T-helper 17 cell (primary cell): Measurements from ENCODE around the gene FTH1. TPM values are rescaled to one million over a fixed set of nuclear protein-coding genes. Genes with fewer than 3 reads are reported as not detected.

ENCODE experiments used
- ATAC-seq: fragments of 150-1000 bp; cut with Tn5 transposase; 2 replicates; pipeline ENCODE4 v1.10.0; 2021; ENCODE audit warnings: mild to moderate bottlenecking, moderate library complexity
- DNase-seq, 3 donors: peaks; one replicate each; pipeline versions ENCODE4 v3.0.0 to v3.0.0-alpha.2; 2020 to 2021
- H3K9me3 ChIP-seq: one replicate; pipeline ENCODE4 v1.7.0; 2013; ENCODE audit warnings: low read length, mild to moderate bottlenecking; ENCODE audit not compliant: control insufficient read depth, poor library complexity, severe bottlenecking
- H3K27ac Mint-ChIP-seq: one replicate; pipeline ENCODE4 v1.8.0; 2022; ENCODE audit warnings: mild to moderate bottlenecking, moderate library complexity, mixed read lengths
- H3K27me3 Mint-ChIP-seq: one replicate; pipeline ENCODE4 v1.8.0; 2022; ENCODE audit warnings: mixed read lengths
- H3K36me3 Mint-ChIP-seq: one replicate; pipeline ENCODE4 v1.8.0; 2022; ENCODE audit warnings: low read depth, mixed read lengths
- H3K4me1 Mint-ChIP-seq: one replicate; pipeline ENCODE4 v1.8.0; 2022; ENCODE audit warnings: mild to moderate bottlenecking, mixed read lengths
- H3K4me3 Mint-ChIP-seq: one replicate; pipeline ENCODE4 v1.8.0; 2022; ENCODE audit warnings: mild to moderate bottlenecking, moderate library complexity, mixed read lengths
- total RNA-seq, 4 donors: library from RNA in 2 of 4; stranded (reverse) in 2 of 4; gene quantifications; one replicate each; pipeline ENCODE4 v1.2.3 and lab custom pipeline; 2022 to 2026

Gene FTH1
- total RNA-seq, 2 donors from 2014 or later: 1,744 to 2,260 TPM

GRCh38 chr11:61974766-61975631, 7.6 kb upstream of the FTH1 start:
- H3K4me3 Mint-ChIP-seq: peak overlapping the region; percentile 12
- peak overlapping the region; percentile 88 for H3K27ac Mint-ChIP-seq
- ATAC-seq: no peak
- DNase-seq: no peak
- no peaks in the 10 kb centered on the region for H3K27me3 Mint-ChIP-seq
- peaks cover 31% of the 10 kb centered on the region for H3K4me1 Mint-ChIP-seq
- no peaks in the 10 kb centered on the region for H3K36me3 Mint-ChIP-seq
- H3K9me3 ChIP-seq: no peaks in the 10 kb centered on the region

DNA sequence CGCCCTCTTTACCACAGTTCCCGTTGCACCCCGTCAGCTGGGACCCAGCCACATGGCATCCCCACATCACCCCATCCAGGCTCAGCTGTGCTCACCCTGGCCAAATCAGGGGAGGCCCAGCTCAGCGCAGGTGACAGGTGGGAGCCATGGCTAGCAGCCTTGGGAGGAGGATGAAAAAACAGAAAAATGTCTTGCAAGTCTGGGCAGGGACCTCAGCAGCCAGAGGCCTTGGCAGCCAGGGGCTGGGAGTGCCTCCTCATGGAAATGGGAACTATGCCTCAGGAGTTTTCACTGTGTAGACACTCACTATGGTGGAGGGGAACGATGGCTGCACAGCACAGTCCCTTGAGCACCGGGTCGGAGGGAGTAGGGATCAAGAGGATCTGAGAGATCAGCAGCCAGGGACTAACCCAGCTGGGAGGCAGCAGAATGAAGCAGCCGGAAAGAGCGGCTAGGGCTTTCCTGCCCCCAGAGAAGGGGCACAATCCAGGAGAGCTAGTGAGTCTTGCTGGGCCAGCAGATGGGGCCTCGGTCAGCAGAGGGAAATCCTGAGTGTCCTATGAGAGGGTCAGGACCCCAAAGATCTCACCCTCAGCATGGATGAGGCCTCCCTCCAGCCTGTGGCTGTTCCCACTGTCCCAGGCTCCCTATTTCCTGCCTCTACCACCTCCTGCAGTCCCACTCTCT, 6.2 kb upstream of the FTH1 start:
- DNase-seq (no peak), ATAC-seq (no peak)
- H3K27me3 Mint-ChIP-seq: no peaks in the 10 kb centered on the region
- H3K36me3 Mint-ChIP-seq: peaks cover 2% of the 10 kb centered on the region
- peaks cover 34% of the 10 kb centered on the region for H3K4me1 Mint-ChIP-seq
- H3K4me3 Mint-ChIP-seq: no peak overlapping the region
- no peaks in the 10 kb centered on the region for H3K9me3 ChIP-seq
- H3K27ac Mint-ChIP-seq: peak overlapping the region; percentile 72

- H3K27ac Mint-ChIP-seq: peak overlapping the region; percentile 72
- H3K27me3 Mint-ChIP-seq: no peaks in the 10 kb centered on the region
- no peak for DNase-seq
- peaks cover 2% of the 10 kb centered on the region for H3K36me3 Mint-ChIP-seq
- ATAC-seq: peak; percentile 47
- peak overlapping the region; percentile 34 for H3K4me3 Mint-ChIP-seq
- no peaks in the 10 kb centered on the region for H3K9me3 ChIP-seq
- peaks cover 39% of the 10 kb centered on the region for H3K4me1 Mint-ChIP-seq
Measured at GRCh38 chr11:61972672-61973475, 5.4 kb upstream of the FTH1 start.

GRCh38 chr11:61972112-61972671, 4.8 kb upstream of the FTH1 start:
- no peaks in the 10 kb centered on the region for H3K27me3 Mint-ChIP-seq

GRCh38 chr11:61971248-61972111, 4.0 kb upstream of the FTH1 start:
- ATAC-seq (no peak), DNase-seq (no peak)
- peak overlapping the region; percentile 86 for H3K27ac Mint-ChIP-seq
- no peaks in the 10 kb centered on the region for H3K9me3 ChIP-seq
- peaks cover 35% of the 10 kb centered on the region for H3K4me1 Mint-ChIP-seq
- no peaks in the 10 kb centered on the region for H3K27me3 Mint-ChIP-seq
- peak overlapping the region; percentile 62 for H3K4me3 Mint-ChIP-seq
- H3K36me3 Mint-ChIP-seq: peaks cover 2% of the 10 kb centered on the region

More at GRCh38 chr11:61972112-61972671, 4.8 kb upstream of the FTH1 start:
- peak overlapping the region; percentile 86 for H3K27ac Mint-ChIP-seq
- H3K9me3 ChIP-seq: no peaks in the 10 kb centered on the region
- ATAC-seq (no peak), DNase-seq (no peak)
- H3K4me1 Mint-ChIP-seq: peaks cover 37% of the 10 kb centered on the region
- H3K4me3 Mint-ChIP-seq: peak overlapping the region; percentile 34
- peaks cover 2% of the 10 kb centered on the region for H3K36me3 Mint-ChIP-seq

DNA sequence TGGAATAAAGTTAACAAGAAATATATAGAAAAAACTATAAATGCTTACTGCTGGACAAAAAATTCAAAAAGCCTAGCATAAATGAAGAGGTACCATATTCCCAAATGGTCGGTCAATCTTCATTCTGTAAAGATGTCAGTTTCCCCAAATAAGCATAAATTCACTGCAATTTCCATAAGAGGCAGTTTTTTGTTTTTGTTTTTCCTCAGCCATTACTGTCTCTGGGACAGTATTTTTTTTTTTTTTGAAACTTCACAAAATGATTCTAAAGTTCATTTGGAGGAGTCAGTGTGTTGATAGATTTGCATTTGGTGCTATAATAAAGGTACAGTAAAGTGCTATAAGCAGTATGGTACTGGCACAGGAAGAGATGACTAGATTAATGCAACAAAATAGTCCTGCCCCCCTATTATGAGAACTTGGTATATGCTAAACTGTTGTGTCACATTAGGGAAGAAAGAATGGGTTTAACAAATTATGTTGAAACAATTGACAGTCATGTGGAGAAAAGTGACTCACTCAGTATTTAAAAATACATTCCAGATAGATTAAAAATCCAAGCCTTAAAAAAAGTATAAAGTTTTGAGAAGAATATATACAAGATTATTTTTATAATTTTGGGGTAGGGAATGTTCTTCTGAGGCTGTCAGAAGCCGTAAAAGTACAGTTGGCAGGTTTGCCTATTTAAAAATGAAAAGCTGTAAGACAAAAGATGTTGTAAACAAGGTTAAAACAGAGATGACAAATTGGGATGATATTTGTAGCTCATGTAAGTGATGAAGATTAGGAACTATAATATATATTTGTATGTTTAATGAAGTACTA, 2.6 kb upstream of the FTH1 start:
- DNase-seq: no peak
- no peak for ATAC-seq
- H3K36me3 Mint-ChIP-seq: peaks cover 7% of the 10 kb centered on the region
- no peak overlapping the region for H3K4me3 Mint-ChIP-seq
- H3K27ac Mint-ChIP-seq: peak overlapping the region; percentile 97
- H3K4me1 Mint-ChIP-seq: peaks cover 39% of the 10 kb centered on the region
- H3K9me3 ChIP-seq: no peaks in the 10 kb centered on the region
- no peaks in the 10 kb centered on the region for H3K27me3 Mint-ChIP-seq

DNA sequence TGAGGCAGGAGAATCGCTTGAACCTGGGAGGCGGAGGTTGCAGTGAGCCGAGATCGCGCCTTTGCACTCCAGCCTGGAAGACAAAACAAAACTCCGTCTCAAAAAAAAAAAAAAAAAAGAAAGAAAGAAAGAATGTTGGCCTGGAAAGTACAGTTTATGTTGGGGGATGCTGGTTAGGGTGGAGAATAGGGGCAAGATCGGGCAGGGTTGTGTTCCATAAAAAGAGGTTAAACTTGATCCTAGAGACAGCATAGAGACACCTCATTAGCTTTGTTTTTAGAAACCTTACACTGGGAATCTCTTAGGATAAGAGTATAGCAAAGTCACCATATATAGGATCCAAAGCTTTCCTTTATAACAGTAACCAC, 1.9 kb upstream of the FTH1 start:
- H3K36me3 Mint-ChIP-seq: peaks cover 12% of the 10 kb centered on the region
- peak overlapping the region; percentile 97 for H3K27ac Mint-ChIP-seq
- peak overlapping the region; percentile 19 for H3K4me3 Mint-ChIP-seq
- H3K27me3 Mint-ChIP-seq: no peaks in the 10 kb centered on the region
- H3K4me1 Mint-ChIP-seq: peaks cover 43% of the 10 kb centered on the region
- no peaks in the 10 kb centered on the region for H3K9me3 ChIP-seq
- DNase-seq (no peak), ATAC-seq (no peak)

DNA sequence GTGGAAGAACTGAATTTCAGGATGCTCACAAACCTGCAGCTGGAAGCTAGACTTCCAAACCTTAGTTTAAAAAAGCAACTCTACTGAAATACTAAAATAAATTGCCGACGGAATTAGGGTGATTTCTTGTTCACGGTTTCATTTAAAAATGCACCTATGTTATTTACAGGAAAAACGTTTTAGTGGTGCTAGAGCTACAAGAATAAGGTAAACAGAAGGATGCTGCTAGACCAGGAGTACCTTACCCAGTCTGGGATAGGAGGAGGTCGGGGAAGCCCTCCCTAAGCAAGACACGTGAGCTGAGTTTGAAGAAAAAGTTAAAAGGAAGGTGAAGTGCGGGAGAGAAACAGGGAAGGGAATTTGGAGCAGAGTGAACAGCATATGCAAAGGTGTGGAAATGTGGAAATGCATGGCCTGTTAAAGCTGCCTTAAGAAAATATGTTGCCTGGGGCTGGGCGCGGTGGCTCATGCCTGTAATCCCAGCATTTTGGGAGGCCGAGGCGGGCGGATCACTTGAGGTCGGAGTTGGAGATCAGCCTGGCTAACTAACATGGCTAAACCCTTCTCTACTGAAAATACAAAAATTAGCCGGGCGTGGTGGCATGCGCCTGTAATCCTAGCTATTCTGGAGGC, 1.4 kb upstream of the FTH1 start:
- no peaks in the 10 kb centered on the region for H3K9me3 ChIP-seq
- H3K27me3 Mint-ChIP-seq: no peaks in the 10 kb centered on the region
- no peak for DNase-seq
- peaks cover 47% of the 10 kb centered on the region for H3K4me1 Mint-ChIP-seq
- peak overlapping the region; percentile 94 for H3K4me3 Mint-ChIP-seq
- H3K36me3 Mint-ChIP-seq: peaks cover 12% of the 10 kb centered on the region
- ATAC-seq: no peak
- peak overlapping the region; percentile 97 for H3K27ac Mint-ChIP-seq

GRCh38 chr11:61967924-61968757, 707 bp upstream of the FTH1 start:
- no peak for DNase-seq
- H3K27me3 Mint-ChIP-seq: no peaks in the 10 kb centered on the region
- H3K9me3 ChIP-seq: no peaks in the 10 kb centered on the region
- H3K4me3 Mint-ChIP-seq: peak overlapping the region; percentile 94
- peak overlapping the region; percentile 97 for H3K27ac Mint-ChIP-seq
- ATAC-seq: peak; percentile 1
- H3K4me1 Mint-ChIP-seq: peaks cover 51% of the 10 kb centered on the region
- peaks cover 12% of the 10 kb centered on the region for H3K36me3 Mint-ChIP-seq

DNA sequence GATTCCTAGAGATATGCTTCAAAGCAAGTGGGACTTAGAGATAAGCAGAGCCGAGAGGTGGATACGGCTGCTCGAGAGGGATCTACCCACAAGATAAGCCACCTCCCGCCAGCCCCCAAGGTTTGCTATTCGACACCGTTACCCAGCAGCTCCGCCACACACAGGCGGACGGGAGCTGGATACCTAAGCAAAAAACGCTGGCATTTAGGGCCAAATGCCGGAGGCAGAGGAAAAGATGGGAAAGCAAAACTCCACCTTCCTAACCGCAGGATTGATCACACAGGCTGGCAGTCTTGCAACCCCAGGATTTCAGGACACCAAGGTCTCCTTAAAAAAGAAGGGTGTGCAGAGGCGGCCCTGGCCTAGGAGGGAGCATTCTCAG, 709 bp downstream of the FTH1 start:
- H3K9me3 ChIP-seq: no peaks in the 10 kb centered on the region
- peak overlapping the region; percentile 97 for H3K27ac Mint-ChIP-seq
- ATAC-seq: no peak
- H3K4me3 Mint-ChIP-seq: peak overlapping the region; percentile 94
- H3K27me3 Mint-ChIP-seq: no peaks in the 10 kb centered on the region
- peak in 1 of 3 donors; percentile 23 for DNase-seq
- H3K4me1 Mint-ChIP-seq: peaks cover 52% of the 10 kb centered on the region
- H3K36me3 Mint-ChIP-seq: peaks cover 12% of the 10 kb centered on the region
